ENCODE data around the gene BLTP2. TPM values are rescaled to one million over a fixed set of nuclear protein-coding genes. Genes with fewer than 3 reads are reported as not detected.

Gene BLTP2
- total and polyA plus RNA-seq, 2 of the 13 experiments (the other 11 are each of a cell fraction or from before 2014, with no cell fraction given): 66.7 to 80.9 TPM

DNA sequence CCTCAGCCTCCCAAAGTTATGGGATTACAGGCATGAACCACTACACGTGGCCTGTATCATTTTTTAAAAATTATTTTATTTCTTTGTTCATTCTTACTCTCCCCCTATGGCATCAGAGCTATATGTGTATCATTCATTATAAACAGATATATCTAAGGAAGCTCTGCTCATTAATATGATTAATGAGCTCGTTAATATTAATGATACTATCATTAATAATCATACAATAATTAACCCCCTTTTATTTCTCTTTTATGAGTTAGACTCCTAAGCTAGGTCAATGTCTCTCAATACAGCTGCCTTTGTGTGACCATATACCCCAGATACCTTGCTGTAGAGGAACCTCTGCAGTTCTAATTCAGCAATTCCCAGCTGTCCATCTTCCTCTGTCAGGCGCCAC is 26.5 kb downstream of the BLTP2 start (continued):
- TF ChIP-seq, protein P1, sequence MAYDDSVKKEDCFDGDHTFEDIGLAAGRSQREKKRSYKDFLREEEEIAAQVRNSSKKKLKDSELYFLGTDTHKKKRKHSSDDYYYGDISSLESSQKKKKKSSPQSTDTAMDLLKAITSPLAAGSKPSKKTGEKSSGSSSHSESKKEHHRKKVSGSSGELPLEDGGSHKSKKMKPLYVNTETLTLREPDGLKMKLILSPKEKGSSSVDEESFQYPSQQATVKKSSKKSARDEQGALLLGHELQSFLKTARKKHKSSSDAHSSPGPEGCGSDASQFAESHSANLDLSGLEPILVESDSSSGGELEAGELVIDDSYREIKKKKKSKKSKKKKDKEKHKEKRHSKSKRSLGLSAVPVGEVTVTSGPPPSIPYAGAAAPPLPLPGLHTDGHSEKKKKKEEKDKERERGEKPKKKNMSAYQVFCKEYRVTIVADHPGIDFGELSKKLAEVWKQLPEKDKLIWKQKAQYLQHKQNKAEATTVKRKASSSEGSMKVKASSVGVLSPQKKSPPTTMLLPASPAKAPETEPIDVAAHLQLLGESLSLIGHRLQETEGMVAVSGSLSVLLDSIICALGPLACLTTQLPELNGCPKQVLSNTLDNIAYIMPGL (CRISPR knock-in tag; IDR thresholded peaks at IDR 0.05; ENCODE audit: borderline replicate concordance in 1 of 2, low read depth in 1 of 2): no peak
- TF ChIP-seq, protein P2, sequence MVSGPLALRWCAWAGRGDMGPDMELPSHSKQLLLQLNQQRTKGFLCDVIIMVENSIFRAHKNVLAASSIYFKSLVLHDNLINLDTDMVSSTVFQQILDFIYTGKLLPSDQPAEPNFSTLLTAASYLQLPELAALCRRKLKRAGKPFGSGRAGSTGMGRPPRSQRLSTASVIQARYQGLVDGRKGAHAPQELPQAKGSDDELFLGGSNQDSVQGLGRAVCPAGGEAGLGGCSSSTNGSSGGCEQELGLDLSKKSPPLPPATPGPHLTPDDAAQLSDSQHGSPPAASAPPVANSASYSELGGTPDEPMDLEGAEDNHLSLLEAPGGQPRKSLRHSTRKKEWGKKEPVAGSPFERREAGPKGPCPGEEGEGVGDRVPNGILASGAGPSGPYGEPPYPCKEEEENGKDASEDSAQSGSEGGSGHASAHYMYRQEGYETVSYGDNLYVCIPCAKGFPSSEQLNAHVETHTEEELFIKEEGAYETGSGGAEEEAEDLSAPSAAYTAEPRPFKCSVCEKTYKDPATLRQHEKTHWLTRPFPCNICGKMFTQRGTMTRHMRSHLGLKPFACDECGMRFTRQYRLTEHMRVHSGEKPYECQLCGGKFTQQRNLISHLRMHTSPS (CRISPR knock-in tag; IDR thresholded peaks at IDR 0.05; ENCODE audit: low read depth): no peak
- TF ChIP-seq POGZ (CRISPR knock-in tag; IDR thresholded peaks at IDR 0.05): no peak
- TF ChIP-seq PPARG (CRISPR knock-in tag; conservative IDR thresholded peaks at IDR 0.05): no peak

DNA sequence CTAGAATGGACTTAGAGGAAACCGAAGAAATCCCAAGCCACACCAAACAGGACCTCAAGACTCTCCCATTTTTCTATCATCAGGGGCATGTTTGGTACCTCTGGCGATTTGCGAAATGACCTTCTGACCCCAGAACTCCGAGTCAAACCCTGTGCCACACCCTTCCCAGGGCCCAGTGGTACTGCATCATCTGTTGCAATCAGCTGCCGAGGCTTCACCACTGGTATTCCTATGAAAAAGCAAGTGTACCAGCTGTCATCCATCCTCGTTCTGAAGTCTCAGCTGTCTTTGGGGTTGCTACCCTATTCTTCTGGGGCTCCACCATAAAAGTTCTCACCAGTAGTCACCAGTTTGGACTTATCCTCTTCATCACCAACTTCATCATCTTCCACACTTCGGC is 28.7 kb downstream of the BLTP2 start:
- H3K27me3 ChIP-seq (ENCODE audit: control insufficient read depth in 1 of 2, insufficient read depth in 2 of 2, low read length in 2 of 2): no peaks in the 10 kb centered on the region
- H3K4me2 ChIP-seq (ENCODE audit: low read depth, low read length): no peak overlapping the region
- in situ Hi-C loops (cut with HindIII; ENCODE audit: extremely low pct_ligation_motif_present, low pct_unique_long_range_greater_than_20kb): no loop called here
- POLR2A ChIA-PET: no interaction called here
- peaks cover 49 to 75% of the 10 kb centered on the region in 2 experiments for H3K36me3 ChIP-seq (replicated peaks in 1 of 2; ENCODE audit: control insufficient read depth in 1 of 2, insufficient read depth in 2 of 2, low read length in 2 of 2)
- no peaks in the 10 kb centered on the region for H3K4me1 ChIP-seq (ENCODE audit: insufficient read depth, low read length)
- CTCF ChIA-PET (ENCODE audit: low intra/inter-chr PET ratio, low total read pairs): no interaction called here
- H3K27ac ChIP-seq (ENCODE audit: extremely low read length, insufficient read depth, low read length): no peak overlapping the region
- no peak overlapping the region for H3K9ac ChIP-seq (ENCODE audit: insufficient read depth, low read depth, low read length)
- no peak overlapping the region for H2AFZ ChIP-seq (ENCODE audit: low read length)
- 89% methylated on average over 7 of the region's 7 CpGs for WGBS (ENCODE audit: low lambda C conversion rate)
- no peak for FAIRE-seq
- no peaks in the 10 kb centered on the region for H3K79me2 ChIP-seq (ENCODE audit: insufficient read depth, low read length)
- no TSS peak for BruUV-seq (replicated peaks)
- ATAC-seq: no peak
- intact Hi-C loops (cut with micrococcal nuclease; ENCODE audit: unreplicated experiment): no loop called here
- TF ChIP-seq ONECUT2 (CRISPR knock-in tag; IDR thresholded peaks at IDR 0.05) (no peak), ZNF367 (CRISPR knock-in tag; IDR thresholded peaks at IDR 0.05; ENCODE audit: borderline replicate concordance) (no peak), PAX8 (CRISPR knock-in tag; IDR thresholded peaks at IDR 0.05; ENCODE audit: borderline replicate concordance) (no peak), ZNF761 (CRISPR knock-in tag; conservative IDR thresholded peaks at IDR 0.05) (no peak), NFIB (CRISPR knock-in tag; IDR thresholded peaks at IDR 0.05; ENCODE audit: borderline replicate concordance) (no peak)
- TF ChIP-seq, protein P3, sequence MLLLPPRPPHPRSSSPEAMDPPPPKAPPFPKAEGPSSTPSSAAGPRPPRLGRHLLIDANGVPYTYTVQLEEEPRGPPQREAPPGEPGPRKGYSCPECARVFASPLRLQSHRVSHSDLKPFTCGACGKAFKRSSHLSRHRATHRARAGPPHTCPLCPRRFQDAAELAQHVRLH (CRISPR knock-in tag; IDR thresholded peaks at IDR 0.05; ENCODE audit: borderline replicate concordance, low read depth): no peak
- H3K4me3 ChIP-seq (replicated peaks in 1 of 3; ENCODE audit: insufficient read depth in 1 of 3, low read depth in 2 of 3, low read length in 3 of 3): no peak overlapping the region
- no peak for DNase-seq (ENCODE audit: low spot score)
- no peaks in the 10 kb centered on the region for H4K20me1 ChIP-seq (ENCODE audit: insufficient read depth, low read length)
- no peaks in the 10 kb centered on the region for H3K9me3 ChIP-seq (ENCODE audit: low read length)
